Effector CD4-positive, alpha-beta T cell (primary cell): ENCODE measurements around the gene VIPR2.

Source experiments
- DNase-seq: peaks from one replicate; pipeline ENCODE4 v3.0.0-alpha.2; 2020

VIPR2 gene

DNA sequence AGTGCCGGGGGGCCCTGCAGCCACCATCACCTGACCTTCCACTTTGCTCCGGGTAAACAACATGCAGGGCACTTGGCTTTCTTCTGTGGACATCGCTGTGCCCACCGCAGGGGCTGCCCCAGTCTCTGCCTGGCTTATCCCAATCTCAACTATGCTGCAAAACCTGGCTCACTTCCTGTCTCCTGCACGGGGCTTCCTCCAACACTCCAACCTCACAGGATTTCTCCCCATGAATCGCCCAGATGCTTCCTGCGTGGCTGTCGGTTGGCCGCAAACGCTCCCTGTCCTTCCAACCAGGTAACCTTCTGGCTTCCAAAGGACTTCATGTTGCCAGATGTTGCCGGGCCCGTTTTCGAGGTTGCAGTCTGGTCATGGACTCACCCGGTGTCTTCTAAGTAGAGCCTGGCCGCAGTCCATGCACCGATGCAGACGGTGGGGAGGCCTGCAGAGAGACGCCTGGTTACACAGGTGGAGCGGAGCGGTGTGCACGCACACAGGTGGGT, 109.0 kb downstream of the VIPR2 start:
- DNase-seq: no peak

DNA sequence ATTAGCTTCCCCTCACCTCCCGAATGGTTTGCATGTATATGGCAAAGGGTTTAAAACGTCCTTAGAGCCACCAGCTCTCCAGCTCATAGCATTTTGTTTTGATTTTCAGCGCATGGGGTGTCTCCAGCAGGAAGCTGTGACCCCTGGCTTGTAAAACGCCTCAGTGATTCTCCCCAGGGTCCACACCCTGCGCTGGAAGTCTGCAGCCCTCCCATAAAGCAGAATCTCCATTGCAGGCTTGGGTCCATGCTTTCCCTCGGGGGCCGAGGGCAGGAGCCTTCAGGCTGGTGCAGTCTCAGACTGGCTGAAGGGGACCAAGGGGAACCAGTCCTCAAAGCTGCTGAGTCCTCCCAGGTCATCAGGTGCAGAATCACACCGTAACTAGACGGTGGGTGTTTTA, 109.7 kb downstream of the VIPR2 start:
- no peak for DNase-seq

DNA sequence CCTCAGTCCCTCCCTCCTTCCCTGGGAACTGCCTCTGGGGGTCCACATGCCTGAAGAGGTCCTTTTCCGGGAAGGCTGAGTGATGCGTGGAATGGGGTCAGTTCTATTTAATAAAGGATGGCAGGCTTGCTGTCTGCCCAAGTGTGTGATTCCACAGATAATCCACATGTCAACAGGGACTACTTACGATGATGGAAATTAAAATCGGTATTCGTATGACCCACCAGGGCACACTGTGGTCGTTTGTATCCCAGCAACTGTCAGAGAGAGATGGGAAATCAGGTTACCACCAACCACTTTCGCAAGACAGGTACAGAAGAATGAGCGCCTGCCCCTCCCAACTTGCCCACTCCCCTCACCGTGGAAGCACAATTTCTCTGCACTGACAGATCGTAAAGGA, 110.3 kb downstream of the VIPR2 start:
- DNase-seq: no peak

DNA sequence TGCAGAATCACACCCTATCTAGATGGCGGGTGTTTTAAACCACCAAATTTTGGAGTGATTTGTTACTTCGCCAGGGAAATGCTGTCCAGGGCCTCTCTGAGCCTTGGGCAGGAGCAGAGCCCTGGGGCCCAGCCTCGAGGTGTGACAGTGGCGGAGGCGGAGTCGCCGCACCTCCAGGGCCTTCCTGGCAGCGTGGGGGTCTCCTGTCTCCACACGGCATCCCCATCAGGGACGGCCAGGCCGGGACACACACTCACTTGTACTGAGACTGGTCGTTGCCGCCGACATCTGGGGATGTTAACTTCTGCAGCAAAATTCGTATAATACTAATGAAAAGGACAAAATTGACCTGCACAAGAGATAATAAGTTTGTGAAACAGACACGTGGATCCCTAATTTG, 110.7 kb downstream of the VIPR2 start:
- DNase-seq: no peak

DNA sequence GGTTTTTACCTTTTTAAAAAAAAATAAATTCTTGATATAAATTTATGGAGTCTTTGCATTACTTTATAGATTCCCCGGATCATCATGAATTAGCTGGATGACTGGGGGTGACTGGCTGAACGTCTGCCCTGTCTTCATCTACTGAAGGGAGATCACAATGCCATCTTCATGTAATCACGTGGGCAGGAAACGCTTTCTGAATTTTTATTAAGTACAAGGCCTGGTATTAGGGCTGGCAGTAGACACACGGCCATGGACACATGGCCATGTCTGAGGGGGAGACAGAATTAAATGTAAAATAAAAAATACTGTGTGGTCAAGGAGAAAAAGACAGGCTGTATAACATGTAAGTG, 111.2 kb downstream of the VIPR2 start:
- no peak for DNase-seq

DNA sequence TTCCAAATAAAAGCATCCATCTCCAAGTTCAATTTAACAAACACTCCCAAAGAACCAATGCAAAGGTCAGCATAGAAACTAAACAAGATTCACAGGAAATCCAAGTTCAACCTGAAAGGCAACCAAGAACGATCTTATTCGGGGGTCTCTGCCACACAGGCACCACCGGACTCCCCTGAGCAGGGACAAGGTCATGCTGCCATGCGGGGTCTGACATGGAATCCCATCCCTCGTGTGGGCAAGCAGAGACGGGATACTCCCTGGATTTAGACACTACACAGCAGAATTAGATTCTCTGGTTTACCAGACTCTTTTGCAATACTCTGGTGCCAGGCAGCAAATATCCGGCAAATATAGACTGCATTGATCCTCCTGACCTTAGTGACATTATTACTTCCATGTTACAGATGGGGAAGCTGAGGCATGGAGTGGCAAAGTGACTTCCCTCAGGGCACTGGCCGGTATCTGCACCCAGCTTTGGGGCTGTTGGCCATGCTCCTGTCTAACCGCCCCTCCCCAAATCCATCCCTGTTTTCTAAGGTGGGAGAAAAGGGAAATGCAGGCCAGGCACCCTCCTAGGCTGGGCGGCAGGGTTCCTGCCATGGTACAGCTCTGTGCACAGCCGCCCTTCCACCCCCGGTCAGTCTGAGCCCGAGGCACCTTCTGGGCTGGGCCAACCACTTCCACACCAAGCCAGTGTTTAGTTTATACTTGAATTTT, 111.8 kb downstream of the VIPR2 start:
- DNase-seq: no peak

DNA sequence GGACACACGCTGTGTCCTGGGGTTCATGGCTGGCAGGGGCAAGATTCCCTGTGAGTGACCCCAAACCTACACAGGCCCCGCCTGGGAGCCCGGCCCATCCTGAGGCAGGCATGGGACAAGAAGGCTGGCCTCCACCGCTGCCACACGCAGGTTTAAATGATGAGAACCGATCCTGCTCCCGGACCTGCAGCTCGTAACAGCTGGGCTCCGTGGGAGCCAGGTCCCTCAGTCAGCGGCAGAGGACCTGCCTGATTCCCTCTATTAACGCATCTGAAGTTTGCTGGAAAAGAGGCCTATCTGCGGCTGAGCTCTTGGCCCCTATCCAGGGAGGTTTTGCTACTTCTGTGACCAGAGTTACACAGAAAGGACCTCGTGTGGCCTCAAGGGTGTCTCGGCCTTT, 112.3 kb downstream of the VIPR2 start:
- DNase-seq: no peak

DNA sequence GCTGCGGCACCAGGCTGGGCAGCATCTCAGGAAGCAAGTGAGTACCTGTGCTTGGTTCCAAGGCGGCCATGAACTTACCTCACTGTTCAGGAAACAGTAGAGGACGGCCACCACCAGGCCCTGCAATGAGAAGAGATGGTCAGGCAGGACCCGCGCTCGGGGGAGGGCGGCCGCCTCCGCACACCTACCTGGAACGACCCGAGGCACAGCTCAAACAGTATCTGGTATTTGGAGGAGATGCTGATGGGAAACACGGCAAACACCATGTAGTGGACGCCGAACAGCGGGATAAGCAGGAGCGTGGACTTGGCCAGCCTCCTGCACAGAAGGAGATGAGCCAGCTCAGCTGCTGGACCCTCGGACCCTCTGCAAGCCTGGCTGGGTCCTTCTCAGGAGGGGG, 112.9 kb downstream of the VIPR2 start:
- DNase-seq: no peak

DNA sequence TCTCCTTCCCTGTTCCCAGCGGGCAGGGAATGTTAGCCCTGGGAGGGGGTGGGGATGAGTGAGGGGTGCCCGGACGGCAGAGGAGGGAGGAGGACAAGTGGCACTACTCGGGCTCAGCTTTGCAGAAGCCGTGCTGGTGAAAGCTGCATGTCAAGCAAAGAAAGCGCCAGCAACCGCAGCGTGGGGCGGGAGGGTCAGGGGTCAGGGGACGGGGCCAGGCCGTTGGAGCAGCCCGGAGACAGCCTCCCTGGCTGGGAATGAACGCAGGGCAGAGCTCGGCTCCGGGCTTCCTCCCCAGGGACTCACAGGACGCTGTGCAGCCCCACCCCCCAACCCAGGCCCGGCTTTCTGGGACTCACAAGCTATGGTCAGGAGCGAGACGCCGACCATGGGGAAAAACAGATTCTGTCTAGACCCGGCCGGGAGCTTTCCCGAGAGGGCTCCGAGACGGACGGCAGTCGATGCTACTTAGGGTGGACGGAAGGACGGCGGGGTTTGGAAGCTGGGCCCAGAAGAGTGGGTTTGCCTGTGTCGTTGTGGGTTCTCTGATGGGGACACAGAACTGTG, 113.4 kb downstream of the VIPR2 start:
- DNase-seq: no peak

DNA sequence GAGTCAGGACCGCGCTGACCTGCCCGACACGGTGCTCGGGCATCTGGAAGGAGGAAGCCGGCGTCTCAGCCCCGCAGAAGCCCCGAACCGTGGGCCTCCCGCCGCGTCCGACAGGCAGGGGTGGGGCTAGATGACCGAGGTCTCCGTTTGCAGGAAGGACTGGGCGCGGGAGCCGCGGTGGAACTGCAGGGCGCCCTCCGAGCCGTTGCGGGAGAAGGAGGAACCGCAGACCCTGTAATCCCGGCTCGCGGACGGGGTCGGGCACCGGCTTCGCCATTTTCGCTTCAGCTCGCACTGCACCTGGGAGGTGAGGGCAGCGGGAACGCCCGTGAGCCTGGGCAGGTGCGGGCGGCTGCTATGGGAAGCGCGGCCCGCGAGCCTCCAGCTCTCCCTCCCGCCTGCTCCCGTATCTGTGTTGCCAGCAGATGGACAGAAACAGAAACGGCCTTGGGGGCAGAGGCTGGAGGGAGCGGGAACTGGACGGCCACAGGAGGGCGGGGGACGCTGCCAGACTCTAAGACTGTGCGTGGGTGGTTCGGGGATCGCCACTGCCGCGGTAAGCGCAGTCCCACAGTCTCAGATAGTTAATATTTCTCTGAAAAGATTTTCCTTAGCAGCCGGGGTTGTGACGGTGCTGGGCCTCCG, 114.1 kb downstream of the VIPR2 start:
- no peak for DNase-seq

DNA sequence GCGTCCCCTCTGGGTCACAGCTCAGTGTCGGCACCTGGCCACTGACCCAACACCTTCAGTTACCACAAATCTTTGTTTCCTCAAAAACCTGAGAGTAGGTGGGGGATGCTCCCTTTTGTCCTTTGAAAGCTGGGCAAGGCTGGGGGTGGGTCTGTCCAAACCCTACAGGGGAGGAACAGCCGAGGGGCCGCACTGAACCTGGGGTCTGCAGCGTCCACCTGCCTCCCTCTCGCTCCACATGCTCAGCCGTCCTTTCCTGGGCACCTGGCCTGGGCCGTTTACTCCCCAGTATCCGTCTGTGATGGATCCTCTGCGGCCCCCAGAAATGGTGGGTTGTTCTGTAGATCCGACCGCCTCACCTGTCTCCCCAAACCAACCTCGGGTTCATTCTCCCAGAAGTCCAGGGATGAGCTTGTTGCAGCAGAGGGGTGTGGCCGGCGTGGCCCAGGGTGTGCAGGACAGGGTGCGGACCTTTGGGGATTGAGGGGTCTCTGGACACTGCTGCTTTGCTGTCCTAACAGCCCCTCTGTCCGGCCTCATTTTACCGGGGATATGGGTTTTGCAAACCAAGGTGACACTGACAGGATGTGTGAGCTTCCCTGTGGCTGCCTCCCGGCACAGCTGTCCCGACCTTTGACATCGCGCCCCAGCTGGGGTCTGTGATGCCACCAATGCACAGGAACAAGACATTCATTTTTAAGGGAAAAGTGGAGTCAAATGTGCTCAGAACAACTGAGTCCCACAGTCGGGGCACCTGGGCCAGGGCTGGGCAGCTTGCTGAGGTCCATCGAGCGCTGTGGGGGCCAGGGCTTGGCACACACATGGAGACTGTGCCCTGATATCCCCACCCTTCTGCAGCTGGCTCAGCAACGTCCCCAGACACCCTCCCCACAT, 115.9 kb downstream of the VIPR2 start:
- no peak for DNase-seq

DNA sequence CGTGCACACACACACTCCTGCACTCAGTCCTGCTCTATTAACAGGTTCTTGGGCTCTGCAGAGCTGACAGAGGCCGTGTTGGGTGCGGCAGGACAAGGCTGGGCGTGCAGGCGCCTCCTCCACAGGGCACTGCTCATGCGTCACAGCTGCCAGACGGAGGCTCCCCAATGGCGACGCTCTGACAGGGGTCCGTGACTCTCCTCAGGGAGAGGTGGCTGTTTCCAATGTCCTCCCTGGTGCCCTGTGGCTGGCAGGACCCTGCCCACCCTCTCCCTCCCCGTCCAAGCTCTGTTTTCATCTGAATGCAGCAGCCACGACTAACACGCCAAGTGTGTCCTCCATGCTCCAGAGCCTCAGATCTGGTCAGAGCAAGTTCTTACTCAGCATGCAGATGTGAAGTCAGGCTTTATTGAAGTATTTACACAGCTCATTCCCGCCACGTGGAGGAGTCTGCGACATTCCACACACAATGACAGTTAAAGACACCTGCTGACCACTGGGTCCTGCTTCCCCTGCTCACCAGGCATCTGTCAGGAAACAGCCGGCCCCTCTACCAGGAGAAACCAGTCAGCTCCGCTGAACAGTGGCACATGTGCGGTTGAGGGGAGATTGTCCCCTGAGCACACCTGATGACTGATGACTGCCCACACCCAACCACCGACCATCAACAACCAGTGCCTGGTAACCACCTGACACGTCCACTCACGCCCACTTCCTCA, 116.7 kb downstream of the VIPR2 start:
- no peak for DNase-seq

DNA sequence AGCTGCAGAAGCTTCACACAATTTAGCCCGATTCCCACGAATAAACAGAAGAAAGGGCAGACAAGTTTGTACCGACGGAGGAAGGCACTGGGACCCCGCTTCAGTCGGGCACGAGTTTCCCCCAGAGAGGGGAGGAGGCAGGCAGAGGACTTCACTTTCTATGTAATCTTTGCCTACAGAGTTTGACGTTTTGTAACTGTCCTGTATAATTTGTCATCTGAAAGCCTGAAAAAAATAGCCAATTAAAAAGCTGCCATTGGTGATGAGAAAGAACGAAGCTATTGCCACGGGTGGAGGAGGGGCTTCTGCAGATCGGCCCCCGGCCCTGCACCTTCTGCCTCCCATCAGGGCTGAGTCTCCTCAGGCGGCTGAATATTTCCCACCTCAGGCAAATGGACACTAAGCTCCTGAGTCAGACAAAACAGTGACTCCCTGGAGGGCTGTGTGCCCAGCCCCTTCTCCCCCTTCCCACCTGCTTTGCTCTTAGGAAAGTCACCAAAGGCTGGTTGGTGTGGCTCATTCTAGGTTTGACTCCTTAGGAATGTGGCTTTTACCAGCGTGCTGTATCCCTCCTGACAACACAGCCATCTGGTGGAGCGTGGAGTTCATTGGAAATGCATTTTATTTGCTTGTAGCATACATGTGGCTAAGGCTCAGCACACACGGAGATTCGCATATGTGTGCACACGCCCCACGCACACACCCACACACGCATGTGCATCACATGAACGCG, 117.4 kb downstream of the VIPR2 start:
- DNase-seq: no peak

DNA sequence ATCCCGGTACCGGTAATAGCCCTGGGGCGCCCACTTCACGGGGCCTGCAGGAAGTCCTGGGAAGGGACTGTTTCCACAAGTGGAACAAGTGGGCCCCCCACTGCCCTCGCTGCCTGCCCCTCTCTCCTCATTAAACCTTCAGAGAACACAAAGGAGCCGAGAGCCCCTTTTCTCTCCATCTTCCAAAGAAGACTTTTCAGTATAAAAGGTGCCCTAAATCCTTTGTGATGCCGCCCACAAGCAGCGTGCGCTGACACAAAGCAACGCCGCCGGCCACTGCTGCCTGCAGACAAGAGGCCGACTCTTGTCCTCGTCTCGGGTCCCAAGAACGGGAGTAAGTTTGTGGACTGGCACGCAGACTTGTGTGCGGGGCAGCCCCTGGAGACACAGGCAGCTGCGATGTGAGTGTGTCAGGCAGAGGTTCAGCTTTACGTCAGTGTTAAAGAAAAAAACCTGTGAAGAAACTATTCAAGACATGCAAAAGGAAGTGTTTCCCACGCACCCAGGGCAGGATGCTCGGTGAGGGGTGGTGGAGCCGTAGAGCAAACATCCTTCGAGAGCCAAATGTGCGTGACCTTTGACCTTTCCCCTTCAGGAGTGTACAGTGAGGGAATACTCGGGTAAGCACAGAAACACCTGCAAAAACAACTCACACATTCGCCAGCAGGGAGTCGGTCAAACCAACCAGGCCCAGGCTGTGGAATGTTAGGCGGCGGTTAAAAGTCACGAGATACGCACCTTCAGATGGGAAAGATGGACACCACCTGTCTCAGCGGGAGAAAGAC, 118.2 kb downstream of the VIPR2 start:
- DNase-seq: no peak

DNA sequence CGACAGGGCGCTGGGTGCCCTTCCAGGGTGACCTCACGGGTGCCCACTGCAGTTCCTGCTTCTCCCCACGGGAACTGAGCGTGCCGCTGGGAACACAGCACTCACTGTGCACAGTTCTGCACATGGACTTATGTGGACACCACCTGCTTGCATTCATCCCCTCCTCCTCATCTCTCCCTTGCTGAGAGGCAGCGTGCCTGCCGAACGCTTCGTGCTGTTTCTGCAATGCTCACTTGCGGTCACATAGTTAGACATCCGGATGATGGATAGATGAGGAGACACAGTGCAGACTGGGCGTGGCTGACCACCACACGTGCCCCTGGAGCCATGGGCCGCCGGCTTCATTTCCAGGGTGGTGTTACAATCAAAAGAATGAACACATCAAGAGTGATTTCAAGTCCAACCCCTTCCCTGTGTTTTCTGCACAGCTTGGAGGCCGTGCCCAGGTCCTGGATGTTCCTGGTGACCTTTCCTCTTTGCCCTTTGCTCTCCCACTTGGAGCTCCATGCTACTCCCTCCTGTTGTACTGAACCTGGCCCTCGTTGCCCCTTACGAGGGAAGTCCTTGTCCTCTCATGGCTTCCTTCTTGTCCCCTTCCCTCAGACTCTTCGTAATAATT, 119.4 kb downstream of the VIPR2 start:
- no peak for DNase-seq

DNA sequence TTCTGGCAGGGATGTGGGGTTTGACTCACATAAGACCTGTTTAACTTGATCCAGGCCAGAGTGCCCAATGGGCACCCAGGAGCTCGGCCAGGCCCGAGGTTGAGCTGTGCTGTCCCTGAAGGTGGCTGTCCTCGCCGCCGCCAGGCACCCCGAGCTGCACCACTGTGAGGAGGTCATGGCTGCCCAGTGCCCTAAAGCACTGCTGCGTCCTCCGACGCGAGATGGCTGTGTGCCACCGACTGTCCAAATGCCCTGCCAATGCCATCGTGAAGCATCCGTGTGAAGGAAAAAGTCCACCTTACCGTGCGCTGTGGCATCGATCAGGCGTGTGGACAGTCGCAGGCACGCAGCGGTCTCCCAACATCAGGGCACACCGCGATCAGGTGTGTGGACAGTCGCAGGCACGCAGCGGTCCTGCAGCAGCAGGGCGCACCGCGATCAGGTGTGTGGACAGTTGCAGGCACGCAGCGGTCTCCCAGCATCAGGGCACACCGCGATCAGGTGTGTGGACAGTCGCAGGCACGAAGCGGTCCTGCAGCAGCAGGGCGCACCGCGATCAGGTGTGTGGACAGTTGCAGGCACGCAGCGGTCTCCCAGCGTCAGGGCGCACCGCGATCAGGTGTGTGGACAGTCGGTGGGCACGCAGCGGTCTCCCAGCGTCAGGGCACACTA, 120.3 kb downstream of the VIPR2 start:
- DNase-seq: no peak

DNA sequence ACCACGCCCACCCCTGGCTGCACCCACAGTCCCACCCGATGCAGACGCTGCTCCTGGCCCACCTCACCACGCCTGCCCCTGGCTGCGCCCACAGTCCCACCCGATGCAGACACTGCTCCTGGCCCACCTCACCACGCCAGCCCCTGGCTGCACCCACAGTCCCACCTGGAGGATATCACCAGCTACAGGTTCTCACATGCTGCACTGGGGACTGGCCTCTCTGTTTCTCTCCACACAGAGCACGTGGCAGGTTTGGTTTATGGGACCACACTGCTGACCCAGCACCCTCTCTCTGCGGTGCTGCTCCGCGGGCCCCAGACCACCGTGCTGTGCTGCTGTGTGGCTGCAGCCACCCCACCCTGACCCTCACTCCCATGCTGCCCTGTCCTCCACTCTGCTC, 120.9 kb downstream of the VIPR2 start:
- no peak for DNase-seq

DNA sequence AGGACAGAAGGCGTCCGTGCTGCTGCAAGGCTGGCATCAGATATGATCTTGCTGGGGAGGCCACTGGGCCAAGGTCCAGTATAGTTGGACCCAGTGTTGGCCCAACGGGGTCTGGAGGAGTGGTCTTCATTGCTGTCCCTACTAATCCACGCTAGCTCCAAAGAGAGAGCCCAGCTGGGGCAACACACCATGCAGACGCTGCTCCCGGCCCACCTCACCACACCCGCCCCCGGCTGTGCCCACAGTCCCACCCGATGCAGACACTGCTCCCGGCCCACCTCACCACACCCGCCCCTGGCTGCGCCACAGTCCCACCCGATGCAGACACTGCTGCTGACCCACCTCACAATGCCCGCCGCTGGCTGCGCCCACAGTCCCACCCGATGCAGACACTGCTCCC, 121.5 kb downstream of the VIPR2 start:
- DNase-seq: no peak

DNA sequence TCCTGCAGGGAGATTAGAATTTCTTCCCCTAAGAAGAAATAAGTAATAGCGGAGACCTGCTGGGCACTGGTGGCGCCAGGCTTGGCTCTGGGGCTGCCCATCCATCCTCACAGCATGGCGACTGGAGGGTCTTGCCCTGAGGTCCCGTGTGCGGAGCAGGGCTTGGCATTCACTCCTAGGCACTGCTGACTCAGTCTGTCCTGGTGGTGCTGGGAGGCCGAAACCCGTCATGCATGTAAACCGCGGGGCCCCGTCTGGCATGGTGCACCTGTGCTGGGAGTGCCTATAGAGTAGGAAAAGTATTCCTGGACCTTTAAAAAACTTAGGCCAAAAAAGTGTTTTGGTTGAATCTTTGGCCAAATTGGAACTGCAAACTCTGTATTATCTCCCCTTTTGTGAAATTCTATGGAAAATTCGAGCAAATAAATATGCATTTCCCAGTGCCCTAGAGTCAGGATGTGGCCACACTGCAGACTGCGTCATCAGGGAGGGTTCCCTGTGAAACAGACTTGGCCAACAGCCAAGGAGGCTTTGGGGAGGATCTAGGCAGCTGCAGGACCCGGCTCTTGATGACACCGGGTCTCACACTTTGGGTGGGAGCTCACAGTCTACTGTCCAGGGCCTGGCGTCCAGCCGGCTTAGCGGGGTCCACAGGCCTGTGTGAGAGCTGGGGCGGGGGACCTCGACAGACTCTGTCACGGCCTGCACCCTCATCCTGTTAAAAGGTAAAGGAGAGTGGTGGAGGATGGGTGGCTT, 122.3 kb downstream of the VIPR2 start:
- no peak for DNase-seq
